HL-60/S4 treated with phorbol 12-myristate 13-acetate at 8.2 ng/mL for 4 days and 3 days (cell line): Measurements from ENCODE around the gene UBE2J2.

Experiments
- in situ Hi-C: fragments of 300-500 bp; cut with MboI; formaldehyde crosslinking; loops from 2 replicates; pipeline ENCODE4 v1.15.0; 2022; ENCODE audit warnings: low sequenced_read_pairs

UBE2J2 gene

GRCh38 chr1:1309251-1310108, 35.8 kb upstream of the UBE2J2 start:
- in situ Hi-C loops, result no loop called here

GRCh38 chr1:1308756-1309250, 35.1 kb upstream of the UBE2J2 start:
- in situ Hi-C loops, result no loop called here

GRCh38 chr1:1307923-1308755, 34.5 kb upstream of the UBE2J2 start, which contains the start of the genes ACAP3 and PUSL1:
ACAP3 (minus strand) TSS chr1:1307930; CDS start chr1:1307815, 115 bp downstream.
PUSL1 (plus strand) TSS chr1:1308597; CDS start chr1:1308644, 47 bp downstream.
- in situ Hi-C loops, result no loop called here

- in situ Hi-C loops, result no loop called here
Measured at GRCh38 chr1:1307261-1307922, 33.7 kb upstream of the UBE2J2 start.

- in situ Hi-C loops, result no loop called here
Measured at GRCh38 chr1:1306661-1307260, 33.1 kb upstream of the UBE2J2 start.

- in situ Hi-C loops, result no loop called here
Measured at GRCh38 chr1:1306070-1306660, 32.5 kb upstream of the UBE2J2 start.

- in situ Hi-C loops, result no loop called here
Measured at GRCh38 chr1:1305300-1306069, 31.8 kb upstream of the UBE2J2 start.

GRCh38 chr1:1304331-1305299, 31.0 kb upstream of the UBE2J2 start:
- in situ Hi-C loops, result no loop called here

- in situ Hi-C loops, result no loop called here
Measured at GRCh38 chr1:1303736-1304135, 30.1 kb upstream of the UBE2J2 start.

GRCh38 chr1:1302951-1303509, 29.4 kb upstream of the UBE2J2 start:
- in situ Hi-C loops, result no loop called here

GRCh38 chr1:1302006-1302430, 28.4 kb upstream of the UBE2J2 start:
- in situ Hi-C loops, result no loop called here

- in situ Hi-C loops, result no loop called here
Measured at GRCh38 chr1:1300352-1300739, 26.7 kb upstream of the UBE2J2 start.

- in situ Hi-C loops, result no loop called here
Measured at GRCh38 chr1:1299686-1300351, 26.2 kb upstream of the UBE2J2 start.

GRCh38 chr1:1298861-1299685, 25.4 kb upstream of the UBE2J2 start:
- in situ Hi-C loops, result no loop called here

- in situ Hi-C loops, result no loop called here
Measured at GRCh38 chr1:1297802-1298424, 24.3 kb upstream of the UBE2J2 start.
